ENCODE measurements around the gene BICDL1.
A peak's percentile ranks its signal among the peaks of the same experiment; 100 is the strongest.

Gene BICDL1

GRCh38 chr12:120085920-120086645 lies 97.0 kb downstream of the BICDL1 start:
- no peak for DNase-seq

GRCh38 chr12:120086801-120087621 lies 98.0 kb downstream of the BICDL1 start:
- peak; percentile 100 for DNase-seq

- no peak for DNase-seq
Measured at GRCh38 chr12:120089105-120089504, 100.1 kb downstream of the BICDL1 start.

- DNase-seq = no peak
Measured at GRCh38 chr12:120089796-120090195, 100.8 kb downstream of the BICDL1 start.

GRCh38 chr12:120090206-120090605 lies 101.2 kb downstream of the BICDL1 start:
- no peak for DNase-seq

- DNase-seq = no peak
Measured at GRCh38 chr12:120090626-120091295, 101.7 kb downstream of the BICDL1 start.

GRCh38 chr12:120091371-120092090 lies 102.5 kb downstream of the BICDL1 start:
- DNase-seq = no peak

GRCh38 chr12:120092551-120093335 lies 103.7 kb downstream of the BICDL1 start:
- DNase-seq = no peak

GRCh38 chr12:120093336-120093591 lies 104.2 kb downstream of the BICDL1 start:
- DNase-seq = no peak

- no peak for DNase-seq
Measured at GRCh38 chr12:120093592-120094355, 104.7 kb downstream of the BICDL1 start.

- DNase-seq = no peak
Measured at GRCh38 chr12:120094485-120094884, 105.4 kb downstream of the BICDL1 start.

GRCh38 chr12:120095331-120095730 lies 106.3 kb downstream of the BICDL1 start:
- DNase-seq = no peak

GRCh38 chr12:120095736-120096135 lies 106.7 kb downstream of the BICDL1 start:
- DNase-seq = no peak

GRCh38 chr12:120096671-120097202 lies 107.7 kb downstream of the BICDL1 start:
- no peak for DNase-seq

GRCh38 chr12:120098756-120099470 lies 109.9 kb downstream of the BICDL1 start:
- DNase-seq = no peak

- DNase-seq = no peak
Measured at GRCh38 chr12:120099738-120100137, 110.7 kb downstream of the BICDL1 start.

GRCh38 chr12:120100630-120101029 lies 111.6 kb downstream of the BICDL1 start:
- DNase-seq = no peak

- no peak for DNase-seq
Measured at GRCh38 chr12:120101182-120101581, 112.1 kb downstream of the BICDL1 start.

GRCh38 chr12:120101617-120102016 lies 112.6 kb downstream of the BICDL1 start:
- no peak for DNase-seq

- no peak for DNase-seq
Measured at GRCh38 chr12:120102189-120103043, 113.4 kb downstream of the BICDL1 start.
